ENCODE results near the gene NACC2. TPM values are rescaled to one million over a fixed set of nuclear protein-coding genes. Genes with fewer than 3 reads are reported as not detected.

The NACC2 gene
- total RNA-seq, 2 donors from 2014 or later = 24.5 to 55.2 TPM

- WGBS = 90% methylated on average over 27 of the region's 28 CpGs
- H3K9me3 ChIP-seq = no peaks in the 10 kb centered on the region
- H3K27ac ChIP-seq = no peak overlapping the region
- TF ChIP-seq POLR2A (IDR thresholded peaks at IDR 0.05) (no peak), POLR2AphosphoS5 (IDR thresholded peaks at IDR 0.05) (no peak)
- TF ChIP-seq, protein P1, sequence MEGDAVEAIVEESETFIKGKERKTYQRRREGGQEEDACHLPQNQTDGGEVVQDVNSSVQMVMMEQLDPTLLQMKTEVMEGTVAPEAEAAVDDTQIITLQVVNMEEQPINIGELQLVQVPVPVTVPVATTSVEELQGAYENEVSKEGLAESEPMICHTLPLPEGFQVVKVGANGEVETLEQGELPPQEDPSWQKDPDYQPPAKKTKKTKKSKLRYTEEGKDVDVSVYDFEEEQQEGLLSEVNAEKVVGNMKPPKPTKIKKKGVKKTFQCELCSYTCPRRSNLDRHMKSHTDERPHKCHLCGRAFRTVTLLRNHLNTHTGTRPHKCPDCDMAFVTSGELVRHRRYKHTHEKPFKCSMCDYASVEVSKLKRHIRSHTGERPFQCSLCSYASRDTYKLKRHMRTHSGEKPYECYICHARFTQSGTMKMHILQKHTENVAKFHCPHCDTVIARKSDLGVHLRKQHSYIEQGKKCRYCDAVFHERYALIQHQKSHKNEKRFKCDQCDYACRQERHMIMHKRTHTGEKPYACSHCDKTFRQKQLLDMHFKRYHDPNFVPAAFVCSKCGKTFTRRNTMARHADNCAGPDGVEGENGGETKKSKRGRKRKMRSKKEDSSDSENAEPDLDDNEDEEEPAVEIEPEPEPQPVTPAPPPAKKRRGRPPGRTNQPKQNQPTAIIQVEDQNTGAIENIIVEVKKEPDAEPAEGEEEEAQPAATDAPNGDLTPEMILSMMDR (IDR thresholded peaks at IDR 0.05) = no peak
- H3K27me3 ChIP-seq (replicated peaks; ENCODE audit: insufficient read depth) = no peaks in the 10 kb centered on the region
- no peak overlapping the region for H3K4me3 ChIP-seq
- intact Hi-C loops (cut with DNase I) = no loop called here
- H3K36me3 ChIP-seq = no peaks in the 10 kb centered on the region
- no peaks in the 10 kb centered on the region for H3K4me1 ChIP-seq (replicated peaks)
- DNase-seq (ENCODE audit: low spot score) = no peak
These were observed 84.3 kb downstream of the NACC2 start for GRCh38 chr9:136010615-136011361.

GRCh38 chr9:136010176-136010575 lies 84.9 kb downstream of the NACC2 start:
- Histone ChIP-seq H3K27me3 (replicated peaks; ENCODE audit: insufficient read depth) (no peaks in the 10 kb centered on the region), H3K9me3 (no peaks in the 10 kb centered on the region), H3K4me3 (no peak overlapping the region), H3K4me1 (replicated peaks) (no peaks in the 10 kb centered on the region), H3K27ac (no peak overlapping the region), H3K36me3 (no peaks in the 10 kb centered on the region)
- WGBS = 94% methylated on average over 15 of the region's 17 CpGs
- intact Hi-C loops (cut with DNase I) = no loop called here
- TF ChIP-seq, protein P1 (IDR thresholded peaks at IDR 0.05) = no peak
- TF ChIP-seq POLR2A (IDR thresholded peaks at IDR 0.05) = no peak
- no peak for TF ChIP-seq POLR2AphosphoS5 (IDR thresholded peaks at IDR 0.05)
- no peak for DNase-seq (ENCODE audit: low spot score)

DNA sequence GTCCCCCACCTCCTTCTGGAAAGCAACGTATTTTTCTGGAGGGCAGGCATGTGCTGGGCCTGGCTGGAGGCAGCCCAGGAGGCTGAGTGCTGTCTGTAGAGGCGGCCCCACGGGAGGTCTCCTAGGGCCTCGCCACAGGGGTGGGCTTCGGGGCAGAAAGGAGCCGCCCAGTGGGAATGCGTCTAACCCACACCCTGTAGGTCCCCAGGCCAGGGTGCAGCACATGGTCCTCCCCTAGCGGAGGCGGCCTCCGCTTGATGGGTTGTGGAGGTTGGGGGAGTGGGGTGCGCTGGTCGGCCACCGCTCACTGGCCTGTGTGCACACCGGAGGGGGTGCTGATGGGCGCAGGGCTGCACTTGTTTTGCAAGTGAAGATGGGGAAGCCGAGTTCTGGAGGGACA lies 85.6 kb downstream of the NACC2 start:
- Histone ChIP-seq H3K27ac (no peak overlapping the region), H3K9me3 (no peaks in the 10 kb centered on the region), H3K36me3 (no peaks in the 10 kb centered on the region), H3K4me3 (no peak overlapping the region), H3K27me3 (replicated peaks; ENCODE audit: insufficient read depth) (no peaks in the 10 kb centered on the region), H3K4me1 (replicated peaks) (no peaks in the 10 kb centered on the region)
- intact Hi-C loops (cut with DNase I) = no loop called here
- WGBS = 88% methylated on average over 16 of the region's 16 CpGs
- no peak for DNase-seq (ENCODE audit: low spot score)
- no peak for TF ChIP-seq POLR2A (IDR thresholded peaks at IDR 0.05)
- TF ChIP-seq, protein P1 (IDR thresholded peaks at IDR 0.05) = no peak
- TF ChIP-seq POLR2AphosphoS5 (IDR thresholded peaks at IDR 0.05) = no peak

GRCh38 chr9:136008693-136008997 lies 86.4 kb downstream of the NACC2 start:
- Histone ChIP-seq H3K27ac (no peak overlapping the region), H3K9me3 (no peaks in the 10 kb centered on the region), H3K4me3 (no peak overlapping the region), H3K27me3 (replicated peaks; ENCODE audit: insufficient read depth) (no peaks in the 10 kb centered on the region), H3K4me1 (replicated peaks) (no peaks in the 10 kb centered on the region), H3K36me3 (no peaks in the 10 kb centered on the region)
- 87% methylated on average over 21 of the region's 21 CpGs for WGBS
- TF ChIP-seq POLR2A (IDR thresholded peaks at IDR 0.05) (no peak), POLR2AphosphoS5 (IDR thresholded peaks at IDR 0.05) (no peak)
- TF ChIP-seq, protein P1 (IDR thresholded peaks at IDR 0.05) = no peak
- no peak for DNase-seq (ENCODE audit: low spot score)
- intact Hi-C loops (cut with DNase I) = no loop called here

Measured in prostate gland (tissue), 2 donors.